Panc1 (cell line): ENCODE measurements around the gene FBXO7. TPM values are rescaled to one million over a fixed set of nuclear protein-coding genes. Genes with fewer than 3 reads are reported as not detected.

ENCODE experiments used
- ATAC-seq: fragments of 200-7000 bp; cut with Tn5 transposase; 2 replicates; pipeline ENCODE4 v1.9.1; 2020; ENCODE audit warnings: mild to moderate bottlenecking, moderate library complexity
- BruUV-seq: library from RNA; stranded (reverse); fragments of 400-500 nt; replicated peaks from 2 replicates; lab custom pipeline; 2021; lab: Mats Ljungman, UMichigan
- CTCF ChIA-PET: fragments of 300-600 bp; sonication (Branson Sonifier 250); formaldehyde crosslinking; loops from one replicate; lab custom pipeline; 2022; ENCODE audit warnings: antibody characterized with exemption; lab: Charles Lee
- POLR2A ChIA-PET: fragments of 300-600 bp; sonication (Branson Sonifier 250); formaldehyde crosslinking; loops from one replicate; lab custom pipeline; 2022; ENCODE audit warnings: antibody characterized with exemption; lab: Charles Lee
- DNase-seq: peaks from one replicate; pipeline ENCODE4 v3.0.0-alpha.2; 2010; ENCODE audit warnings: low read depth, low spot score
- H3K27ac ChIP-seq: 2 replicates; pipeline ENCODE4 v1.5.1; 2011; ENCODE audit warnings: mild to moderate bottlenecking, low read length, inconsistent platforms
- H3K27me3 ChIP-seq: fragments of 200-500 bp; sonication (Bioruptor generic); 2 replicates; pipeline ENCODE4 v1.6.0; 2014; ENCODE audit warnings: low read length, inconsistent platforms; ENCODE audit not compliant: control insufficient read depth, insufficient read depth
- H3K36me3 ChIP-seq: fragments of 200-500 bp; sonication (Bioruptor generic); 2 replicates; pipeline ENCODE4 v1.5.1; 2014; ENCODE audit warnings: inconsistent platforms, mild to moderate bottlenecking, low read length, moderate library complexity; ENCODE audit not compliant: control insufficient read depth, insufficient read depth
- H3K4me1 ChIP-seq: 2 replicates; pipeline ENCODE4 v1.5.1; 2011; ENCODE audit warnings: inconsistent platforms, mild to moderate bottlenecking, low read length, moderate library complexity; ENCODE audit not compliant: control insufficient read depth, insufficient read depth
- H3K4me3 ChIP-seq, 2 experiments: 2 replicates each; pipeline ENCODE4 v1.5.1; 2011 to 2012; ENCODE audit warnings: low read depth in 2 of 2, low read length in 2 of 2, mild to moderate bottlenecking in 2 of 2, inconsistent platforms in 1 of 2, moderate library complexity in 1 of 2
- H3K9me3 ChIP-seq: fragments of 200-500 bp; sonication (Bioruptor generic); 2 replicates; pipeline ENCODE4 v1.5.1; 2014; ENCODE audit warnings: low read depth, mild to moderate bottlenecking, inconsistent platforms, low read length, moderate library complexity; ENCODE audit not compliant: control insufficient read depth, insufficient read depth
- POLR2AphosphoS5 ChIP-seq: IDR thresholded peaks from 2 replicates; pipeline ENCODE4 v1.6.1; 2012; ENCODE audit warnings: mild to moderate bottlenecking, low read depth, low read length, moderate library complexity
- SIN3A ChIP-seq: IDR thresholded peaks from 2 replicates; pipeline ENCODE4 v1.6.1; 2012; ENCODE audit warnings: low read depth, mild to moderate bottlenecking, low read length, moderate library complexity, borderline replicate concordance; ENCODE audit not compliant: insufficient read depth
- TCF7L2 ChIP-seq: IDR thresholded peaks from 2 replicates; pipeline ENCODE4 v1.6.1; 2011; ENCODE audit warnings: mild to moderate bottlenecking, low read depth, low read length, inconsistent platforms
- in situ Hi-C: cut with HindIII; loops from 2 replicates; pipeline ENCODE4 v1.10.0; 2016; ENCODE audit warnings: low sequenced_read_pairs, low pct_unique_long_range_greater_than_20kb
- intact Hi-C: fragments of 100-400 bp; cut with micrococcal nuclease; formaldehyde crosslinking; loops from one replicate; pipeline ENCODE4 v1.10.0; 2022; ENCODE audit not compliant: unreplicated experiment
- total RNA-seq: library from RNA; stranded (reverse); gene quantifications from one replicate; pipeline ENCODE4 v1.2.1, GENCODE V29; 2021; ENCODE audit not compliant: unreplicated experiment
- TF ChIP-seq, protein P1 (sequence below): fragments of 450-650 bp; IDR thresholded peaks from 2 replicates; pipeline ENCODE4 v1.5.1; 2017; ENCODE audit warnings: mild to moderate bottlenecking
- TF ChIP-seq, protein P2 (sequence below), 2 experiments: IDR thresholded peaks; 2 replicates each; pipeline ENCODE4 v1.6.1; 2011 to 2012; ENCODE audit warnings: low read depth in 2 of 2, control low read depth in 1 of 2, low read length in 1 of 2, mild to moderate bottlenecking in 1 of 2, moderate library complexity in 1 of 2; ENCODE audit not compliant: insufficient read depth in 1 of 2

The FBXO7 gene
- total RNA-seq, 1 experiment from 2014 or later: 67.8 TPM

DNA sequence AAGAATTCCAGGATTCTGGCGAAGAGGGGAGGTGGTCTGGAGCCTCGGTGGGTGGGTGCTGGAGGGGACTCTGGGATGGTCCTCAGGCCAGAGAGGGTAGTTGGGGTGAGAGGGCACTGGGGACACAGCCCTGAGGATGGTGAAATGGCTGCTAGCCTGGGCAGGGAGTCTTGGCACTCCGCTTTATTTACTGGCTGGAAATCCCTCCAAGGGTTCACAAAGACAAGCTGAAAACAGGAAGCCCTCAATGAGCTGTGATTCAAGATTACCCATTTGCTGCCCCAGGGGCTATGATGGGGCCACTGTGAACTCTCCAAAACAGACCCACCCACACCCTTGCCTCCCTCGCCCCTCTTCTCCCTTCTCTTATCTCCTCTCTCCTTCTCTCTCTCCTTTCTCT lies 71.9 kb downstream of the FBXO7 start:
- Histone ChIP-seq H3K4me3 (no peak overlapping the region), H3K27ac (no peak overlapping the region), H3K4me1 (no peaks in the 10 kb centered on the region), H3K9me3 (no peaks in the 10 kb centered on the region), H3K27me3 (no peaks in the 10 kb centered on the region), H3K36me3 (no peaks in the 10 kb centered on the region)
- CTCF ChIA-PET: no interaction called here
- POLR2A ChIA-PET: no interaction called here
- in situ Hi-C loops: no loop called here
- BruUV-seq: no TSS peak
- TF ChIP-seq POLR2AphosphoS5 (no peak), TCF7L2 (no peak), SIN3A (no peak)
- TF ChIP-seq, protein P1, sequence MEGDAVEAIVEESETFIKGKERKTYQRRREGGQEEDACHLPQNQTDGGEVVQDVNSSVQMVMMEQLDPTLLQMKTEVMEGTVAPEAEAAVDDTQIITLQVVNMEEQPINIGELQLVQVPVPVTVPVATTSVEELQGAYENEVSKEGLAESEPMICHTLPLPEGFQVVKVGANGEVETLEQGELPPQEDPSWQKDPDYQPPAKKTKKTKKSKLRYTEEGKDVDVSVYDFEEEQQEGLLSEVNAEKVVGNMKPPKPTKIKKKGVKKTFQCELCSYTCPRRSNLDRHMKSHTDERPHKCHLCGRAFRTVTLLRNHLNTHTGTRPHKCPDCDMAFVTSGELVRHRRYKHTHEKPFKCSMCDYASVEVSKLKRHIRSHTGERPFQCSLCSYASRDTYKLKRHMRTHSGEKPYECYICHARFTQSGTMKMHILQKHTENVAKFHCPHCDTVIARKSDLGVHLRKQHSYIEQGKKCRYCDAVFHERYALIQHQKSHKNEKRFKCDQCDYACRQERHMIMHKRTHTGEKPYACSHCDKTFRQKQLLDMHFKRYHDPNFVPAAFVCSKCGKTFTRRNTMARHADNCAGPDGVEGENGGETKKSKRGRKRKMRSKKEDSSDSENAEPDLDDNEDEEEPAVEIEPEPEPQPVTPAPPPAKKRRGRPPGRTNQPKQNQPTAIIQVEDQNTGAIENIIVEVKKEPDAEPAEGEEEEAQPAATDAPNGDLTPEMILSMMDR: no peak
- TF ChIP-seq, protein P2, sequence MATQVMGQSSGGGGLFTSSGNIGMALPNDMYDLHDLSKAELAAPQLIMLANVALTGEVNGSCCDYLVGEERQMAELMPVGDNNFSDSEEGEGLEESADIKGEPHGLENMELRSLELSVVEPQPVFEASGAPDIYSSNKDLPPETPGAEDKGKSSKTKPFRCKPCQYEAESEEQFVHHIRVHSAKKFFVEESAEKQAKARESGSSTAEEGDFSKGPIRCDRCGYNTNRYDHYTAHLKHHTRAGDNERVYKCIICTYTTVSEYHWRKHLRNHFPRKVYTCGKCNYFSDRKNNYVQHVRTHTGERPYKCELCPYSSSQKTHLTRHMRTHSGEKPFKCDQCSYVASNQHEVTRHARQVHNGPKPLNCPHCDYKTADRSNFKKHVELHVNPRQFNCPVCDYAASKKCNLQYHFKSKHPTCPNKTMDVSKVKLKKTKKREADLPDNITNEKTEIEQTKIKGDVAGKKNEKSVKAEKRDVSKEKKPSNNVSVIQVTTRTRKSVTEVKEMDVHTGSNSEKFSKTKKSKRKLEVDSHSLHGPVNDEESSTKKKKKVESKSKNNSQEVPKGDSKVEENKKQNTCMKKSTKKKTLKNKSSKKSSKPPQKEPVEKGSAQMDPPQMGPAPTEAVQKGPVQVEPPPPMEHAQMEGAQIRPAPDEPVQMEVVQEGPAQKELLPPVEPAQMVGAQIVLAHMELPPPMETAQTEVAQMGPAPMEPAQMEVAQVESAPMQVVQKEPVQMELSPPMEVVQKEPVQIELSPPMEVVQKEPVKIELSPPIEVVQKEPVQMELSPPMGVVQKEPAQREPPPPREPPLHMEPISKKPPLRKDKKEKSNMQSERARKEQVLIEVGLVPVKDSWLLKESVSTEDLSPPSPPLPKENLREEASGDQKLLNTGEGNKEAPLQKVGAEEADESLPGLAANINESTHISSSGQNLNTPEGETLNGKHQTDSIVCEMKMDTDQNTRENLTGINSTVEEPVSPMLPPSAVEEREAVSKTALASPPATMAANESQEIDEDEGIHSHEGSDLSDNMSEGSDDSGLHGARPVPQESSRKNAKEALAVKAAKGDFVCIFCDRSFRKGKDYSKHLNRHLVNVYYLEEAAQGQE (IDR thresholded peaks at IDR 0.05; ENCODE audit: insufficient read depth in 1 of 2, low read depth in 2 of 2, low read length in 1 of 2): no peak
- intact Hi-C loops: no loop called here
- DNase-seq (no peak), ATAC-seq (no peak)

DNA sequence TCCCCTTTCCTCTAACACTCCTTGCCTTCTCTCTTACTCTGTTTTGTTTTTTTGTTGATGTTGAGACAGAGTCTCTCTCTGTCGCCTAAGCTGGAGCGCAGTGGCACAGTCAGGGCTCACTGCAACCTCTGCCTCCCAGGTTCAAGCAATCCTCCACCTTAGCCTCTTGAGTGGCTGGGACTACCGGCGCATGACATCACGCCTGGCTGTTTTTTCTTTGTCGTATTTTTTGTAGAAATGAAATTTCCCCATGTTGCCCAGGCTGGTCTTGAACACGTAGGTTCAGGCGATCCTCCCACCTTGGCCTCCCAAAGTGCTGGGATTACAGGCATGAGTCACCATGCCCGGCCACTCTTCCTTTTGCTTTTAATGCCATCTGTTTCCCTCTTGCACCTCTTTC lies 72.3 kb downstream of the FBXO7 start:
- ATAC-seq (no peak), DNase-seq (no peak)
- intact Hi-C loops (no loop called here), in situ Hi-C loops (no loop called here)
- Histone ChIP-seq H3K27ac (no peak overlapping the region), H3K9me3 (no peaks in the 10 kb centered on the region), H3K4me1 (no peaks in the 10 kb centered on the region), H3K36me3 (no peaks in the 10 kb centered on the region), H3K27me3 (no peaks in the 10 kb centered on the region), H3K4me3 (no peak overlapping the region)
- TF ChIP-seq, protein P1: no peak
- TF ChIP-seq, protein P2 (IDR thresholded peaks at IDR 0.05; ENCODE audit: insufficient read depth in 1 of 2, low read depth in 2 of 2, low read length in 1 of 2): no peak
- no peak for TF ChIP-seq TCF7L2
- no peak for TF ChIP-seq POLR2AphosphoS5
- TF ChIP-seq SIN3A: no peak
- ChIA-PET POLR2A (no interaction called here), CTCF (no interaction called here)
- BruUV-seq: no TSS peak
